CD8-positive, alpha-beta memory T cell (primary cell): ENCODE data around the gene HEPACAM2. TPM values are rescaled to one million over a fixed set of nuclear protein-coding genes. Genes with fewer than 3 reads are reported as not detected.

Experiments used
- CTCF ChIA-PET: fragments of 350-600 bp; sonication (Branson Sonifier 250); formaldehyde crosslinking; loops from one replicate; lab custom pipeline; 2021; ENCODE audit warnings: antibody characterized with exemption; lab: Charles Lee
- POLR2A ChIA-PET: fragments of 350-600 bp; sonication (Branson Sonifier 250); formaldehyde crosslinking; loops from one replicate; lab custom pipeline; 2021; ENCODE audit warnings: antibody characterized with exemption; lab: Charles Lee
- DNase-seq, 5 donors: peaks; one replicate each; pipeline versions ENCODE4 v3.0.0 to v3.0.0-alpha.2; 2020 to 2022; ENCODE audit warnings: mixed read lengths in 1 of 5
- H3K27ac ChIP-seq: one replicate; pipeline ENCODE4 v1.7.0; 2013; ENCODE audit warnings: low read depth, mild to moderate bottlenecking, low read length, moderate library complexity
- H3K27me3 ChIP-seq: 2 replicates; pipeline ENCODE4 v1.7.0; 2013; ENCODE audit warnings: low read length, mild to moderate bottlenecking; ENCODE audit not compliant: insufficient read depth, poor library complexity, severe bottlenecking
- H3K36me3 ChIP-seq: 2 replicates; pipeline ENCODE4 v1.7.0; 2013; ENCODE audit warnings: mild to moderate bottlenecking, low read length, moderate library complexity; ENCODE audit not compliant: insufficient read depth
- H3K4me1 ChIP-seq: 2 replicates; pipeline ENCODE4 v1.7.0; 2013; ENCODE audit warnings: mild to moderate bottlenecking, low read length, moderate library complexity; ENCODE audit not compliant: insufficient read depth
- H3K4me3 ChIP-seq: 2 replicates; pipeline ENCODE4 v1.7.0; 2013; ENCODE audit warnings: mild to moderate bottlenecking, low read length
- H3K9me3 ChIP-seq: 2 replicates; pipeline ENCODE4 v1.7.0; 2013; ENCODE audit warnings: mild to moderate bottlenecking, low read length
- H3K27ac Mint-ChIP-seq, 8 donors: one replicate each; pipeline ENCODE4 v1.8.0; 2020 to 2021; ENCODE audit warnings: mixed read lengths in 8 of 8, mild to moderate bottlenecking in 6 of 8, inconsistent platforms in 3 of 8, moderate library complexity in 3 of 8
- H3K27me3 Mint-ChIP-seq, 2 donors: one replicate each; pipeline ENCODE4 v1.8.0; 2020 to 2021; ENCODE audit warnings: mixed read lengths in 2 of 2, mild to moderate bottlenecking in 1 of 2, moderate library complexity in 1 of 2
- H3K36me3 Mint-ChIP-seq, 3 donors: one replicate each; pipeline ENCODE4 v1.8.0; 2020 to 2021; ENCODE audit warnings: mixed read lengths in 3 of 3, inconsistent platforms in 1 of 3, mild to moderate bottlenecking in 1 of 3
- H3K4me1 Mint-ChIP-seq, 3 donors: one replicate each; pipeline ENCODE4 v1.8.0; 2020 to 2021; ENCODE audit warnings: mixed read lengths in 3 of 3, inconsistent platforms in 1 of 3, mild to moderate bottlenecking in 1 of 3
- H3K4me3 Mint-ChIP-seq, 7 donors: one replicate each; pipeline ENCODE4 v1.8.0; 2020 to 2021; ENCODE audit warnings: mixed read lengths in 7 of 7, mild to moderate bottlenecking in 6 of 7, moderate library complexity in 4 of 7, inconsistent platforms in 2 of 7
- H3K9me3 Mint-ChIP-seq, 5 donors: one replicate each; pipeline ENCODE4 v1.8.0; 2020 to 2022; ENCODE audit warnings: mixed read lengths in 5 of 5, mild to moderate bottlenecking in 3 of 5, moderate library complexity in 2 of 5, inconsistent platforms in 1 of 5
- polyA plus RNA-seq: library from polyadenylated mRNA; unstranded; fragments of 300-500 nt; fragmentation: Illumina TruSeq; gene quantifications from one replicate; pipeline ENCODE4 v1.2.3, GENCODE V29; 2021
- total RNA-seq, 2 experiments: library from RNA; stranded (reverse); gene quantifications; one replicate each; pipeline ENCODE4 v1.2.3, GENCODE V29; 2021

The HEPACAM2 gene
- total and polyA plus RNA-seq, 3 experiments from 2014 or later, result 0.11 TPM; not detected in 2

DNA sequence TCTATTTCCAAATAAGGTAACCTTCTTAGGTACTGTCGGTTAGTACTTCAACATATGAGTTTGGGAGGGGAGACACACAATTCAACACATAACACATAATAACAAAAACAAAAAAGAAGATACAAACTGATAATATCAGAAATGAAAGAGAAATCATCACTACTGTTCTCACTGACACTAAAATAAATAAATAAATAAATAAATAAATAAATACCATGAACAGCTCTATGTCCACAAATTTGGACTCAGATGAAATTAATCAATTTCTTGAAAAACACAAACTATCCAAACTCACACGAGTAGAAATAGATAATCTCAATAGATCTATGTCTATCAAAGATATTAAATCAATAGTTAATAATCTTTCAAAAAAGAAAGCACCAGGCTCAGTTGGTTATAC is 53.6 kb downstream of the HEPACAM2 start:
- H3K27me3 Mint-ChIP-seq, result peaks cover 4 to 33% of the 10 kb centered on the region in 2 donors
- Histone ChIP-seq H3K27me3 (no peaks in the 10 kb centered on the region), H3K36me3 (no peaks in the 10 kb centered on the region), H3K27ac (no peak overlapping the region), H3K4me3 (no peak overlapping the region), H3K9me3 (no peaks in the 10 kb centered on the region), H3K4me1 (no peaks in the 10 kb centered on the region)
- H3K4me1 Mint-ChIP-seq, result no peaks in the 10 kb centered on the region
- no peak for DNase-seq
- peaks cover 0 to 13% (median 4%) of the 10 kb centered on the region in 3 donors for H3K36me3 Mint-ChIP-seq
- ChIA-PET POLR2A (no interaction called here), CTCF (no interaction called here)
- no peak overlapping the region for H3K4me3 Mint-ChIP-seq
- peaks cover 10 to 25% (median 22%) of the 10 kb centered on the region in 5 donors for H3K9me3 Mint-ChIP-seq
- no peak overlapping the region for H3K27ac Mint-ChIP-seq

GRCh38 chr7:93171606-93172226 is 54.6 kb downstream of the HEPACAM2 start:
- Histone ChIP-seq H3K4me3 (no peak overlapping the region), H3K27ac (no peak overlapping the region), H3K4me1 (no peaks in the 10 kb centered on the region), H3K9me3 (no peaks in the 10 kb centered on the region), H3K36me3 (no peaks in the 10 kb centered on the region), H3K27me3 (no peaks in the 10 kb centered on the region)
- H3K27ac Mint-ChIP-seq, result no peak overlapping the region
- no peak overlapping the region for H3K4me3 Mint-ChIP-seq
- peaks cover 10 to 28% (median 22%) of the 10 kb centered on the region in 5 donors for H3K9me3 Mint-ChIP-seq
- DNase-seq, result no peak
- peaks cover 0 to 18% (median 7%) of the 10 kb centered on the region in 3 donors for H3K36me3 Mint-ChIP-seq
- CTCF ChIA-PET, result interaction anchor here (0.6 kb wide), 1 partner anchor 575 kb away, joined by 3 read pairs; no protein-coding TSS in a partner anchor
- peaks cover 4 to 28% of the 10 kb centered on the region in 2 donors for H3K27me3 Mint-ChIP-seq
- H3K4me1 Mint-ChIP-seq, result no peaks in the 10 kb centered on the region
- POLR2A ChIA-PET, result no interaction called here

GRCh38 chr7:93165447-93165846 is 60.8 kb downstream of the HEPACAM2 start:
- Histone ChIP-seq H3K27ac (no peak overlapping the region), H3K9me3 (no peaks in the 10 kb centered on the region), H3K27me3 (no peaks in the 10 kb centered on the region), H3K4me1 (no peaks in the 10 kb centered on the region), H3K36me3 (no peaks in the 10 kb centered on the region), H3K4me3 (no peak overlapping the region)
- Mint-ChIP-seq H3K36me3 (peaks cover 0 to 21% (median 4%) of the 10 kb centered on the region in 3 donors), H3K4me1 (peaks cover 5 to 16% (median 14%) of the 10 kb centered on the region in 3 donors), H3K9me3 (peaks cover 0 to 21% (median 8%) of the 10 kb centered on the region in 5 donors), H3K4me3 (peak overlapping the region in 5 of 7 donors; percentile 8 to 59 (median 35)), H3K27me3 (peaks cover 0 to 5% of the 10 kb centered on the region in 2 donors), H3K27ac (peak overlapping the region in 7 of 8 donors; percentile 22 to 69 (median 43))
- CTCF ChIA-PET, result no interaction called here
- POLR2A ChIA-PET, result no interaction called here
- DNase-seq, result peak in 1 of 5 donors; percentile 4

- Mint-ChIP-seq H3K4me1 (peaks cover 5 to 16% (median 14%) of the 10 kb centered on the region in 3 donors), H3K27ac (peak overlapping the region in 3 of 8 donors; percentile 21 to 35 (median 22)), H3K9me3 (peaks cover 0 to 21% (median 8%) of the 10 kb centered on the region in 5 donors), H3K4me3 (no peak overlapping the region), H3K36me3 (peaks cover 0 to 21% (median 4%) of the 10 kb centered on the region in 3 donors), H3K27me3 (peaks cover 0 to 5% of the 10 kb centered on the region in 2 donors)
- POLR2A ChIA-PET, result no interaction called here
- no peaks in the 10 kb centered on the region for H3K27me3 ChIP-seq
- H3K9me3 ChIP-seq, result no peaks in the 10 kb centered on the region
- CTCF ChIA-PET, result no interaction called here
- no peak overlapping the region for H3K4me3 ChIP-seq
- DNase-seq, result no peak
- no peak overlapping the region for H3K27ac ChIP-seq
- no peaks in the 10 kb centered on the region for H3K4me1 ChIP-seq
- H3K36me3 ChIP-seq, result no peaks in the 10 kb centered on the region
Observed at GRCh38 chr7:93164766-93165165, 61.5 kb downstream of the HEPACAM2 start.

DNA sequence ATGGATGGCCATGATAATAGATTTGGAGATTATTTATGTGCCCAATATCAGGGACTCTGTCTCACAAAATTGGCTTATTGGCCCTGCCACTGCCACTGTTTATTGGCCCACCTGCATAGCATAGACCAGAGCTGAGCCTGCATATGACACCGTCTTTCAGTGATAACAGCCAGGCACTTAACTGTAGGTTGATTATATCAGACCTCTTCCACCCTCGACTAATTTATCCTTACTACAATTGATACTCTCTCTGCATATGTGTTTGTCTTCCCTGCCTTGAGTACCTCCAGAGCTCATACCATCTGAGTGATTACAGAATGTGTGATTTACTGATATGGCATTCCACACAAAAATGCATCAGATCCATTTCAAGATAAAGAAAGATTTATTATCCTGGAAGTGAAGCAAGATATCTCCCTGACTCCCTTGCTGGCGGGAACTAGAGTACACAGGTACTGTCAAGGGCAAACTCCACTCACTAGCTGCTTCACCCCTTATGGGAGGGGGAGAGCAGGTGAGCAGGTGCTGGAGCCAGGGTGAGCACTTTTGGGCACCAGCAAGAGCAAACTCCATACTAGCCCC is 65.0 kb downstream of the HEPACAM2 start:
- Histone ChIP-seq H3K4me3 (no peak overlapping the region), H3K27me3 (no peaks in the 10 kb centered on the region), H3K9me3 (no peaks in the 10 kb centered on the region), H3K27ac (no peak overlapping the region), H3K36me3 (no peaks in the 10 kb centered on the region), H3K4me1 (no peaks in the 10 kb centered on the region)
- peaks cover 0 to 9% (median 4%) of the 10 kb centered on the region in 5 donors for H3K9me3 Mint-ChIP-seq
- no peak overlapping the region for H3K27ac Mint-ChIP-seq
- no peak for DNase-seq
- ChIA-PET CTCF (no interaction called here), POLR2A (no interaction called here)
- peaks cover 0 to 10% (median 0%) of the 10 kb centered on the region in 3 donors for H3K36me3 Mint-ChIP-seq
- no peak overlapping the region for H3K4me3 Mint-ChIP-seq
- H3K27me3 Mint-ChIP-seq, result peaks cover 3 to 5% of the 10 kb centered on the region in 2 donors
- H3K4me1 Mint-ChIP-seq, result peaks cover 5 to 14% (median 13%) of the 10 kb centered on the region in 3 donors

GRCh38 chr7:93160410-93160809 is 65.9 kb downstream of the HEPACAM2 start:
- Mint-ChIP-seq H3K27ac (no peak overlapping the region), H3K4me3 (no peak overlapping the region), H3K4me1 (peaks cover 1 to 7% (median 4%) of the 10 kb centered on the region in 3 donors), H3K36me3 (peaks cover 0 to 10% (median 0%) of the 10 kb centered on the region in 3 donors), H3K9me3 (peaks cover 0 to 9% (median 4%) of the 10 kb centered on the region in 5 donors), H3K27me3 (peaks cover 4 to 5% of the 10 kb centered on the region in 2 donors)
- H3K9me3 ChIP-seq, result no peaks in the 10 kb centered on the region
- no peaks in the 10 kb centered on the region for H3K27me3 ChIP-seq
- CTCF ChIA-PET, result no interaction called here
- no peak for DNase-seq
- no peaks in the 10 kb centered on the region for H3K36me3 ChIP-seq
- POLR2A ChIA-PET, result no interaction called here
- H3K27ac ChIP-seq, result no peak overlapping the region
- no peak overlapping the region for H3K4me3 ChIP-seq
- H3K4me1 ChIP-seq, result no peaks in the 10 kb centered on the region

DNA sequence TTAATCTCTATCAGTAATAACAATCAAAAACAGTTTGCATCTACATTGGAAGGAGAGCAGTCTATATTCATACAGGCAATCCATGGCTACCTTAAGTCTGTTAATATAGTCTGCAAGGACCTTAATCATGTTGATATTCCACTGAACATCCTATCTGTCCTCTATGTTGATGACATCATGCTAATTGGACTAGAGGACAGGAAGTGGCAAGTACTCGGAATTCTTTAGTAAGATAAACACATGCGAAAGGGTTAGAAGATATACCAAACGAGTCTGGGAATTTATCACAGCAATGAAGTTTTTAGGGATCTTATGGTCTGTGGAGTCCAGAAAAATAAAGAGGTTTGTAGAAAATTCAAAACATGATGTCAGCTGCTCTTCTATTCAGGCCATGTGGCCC is 66.8 kb downstream of the HEPACAM2 start:
- H3K27ac ChIP-seq, result no peak overlapping the region
- ChIA-PET POLR2A (no interaction called here), CTCF (no interaction called here)
- H3K27me3 ChIP-seq, result no peaks in the 10 kb centered on the region
- H3K9me3 ChIP-seq, result no peaks in the 10 kb centered on the region
- Mint-ChIP-seq H3K27me3 (peaks cover 4 to 5% of the 10 kb centered on the region in 2 donors), H3K9me3 (peaks cover 0 to 9% (median 4%) of the 10 kb centered on the region in 5 donors), H3K4me1 (no peaks in the 10 kb centered on the region), H3K36me3 (peaks cover 0 to 10% (median 0%) of the 10 kb centered on the region in 3 donors), H3K4me3 (no peak overlapping the region), H3K27ac (no peak overlapping the region)
- no peak overlapping the region for H3K4me3 ChIP-seq
- no peaks in the 10 kb centered on the region for H3K4me1 ChIP-seq
- H3K36me3 ChIP-seq, result no peaks in the 10 kb centered on the region
- DNase-seq, result no peak

- no peak for DNase-seq
- H3K36me3 Mint-ChIP-seq, result peaks cover 0 to 10% (median 0%) of the 10 kb centered on the region in 3 donors
- Histone ChIP-seq H3K9me3 (no peaks in the 10 kb centered on the region), H3K36me3 (no peaks in the 10 kb centered on the region), H3K4me1 (no peaks in the 10 kb centered on the region), H3K27ac (no peak overlapping the region), H3K27me3 (no peaks in the 10 kb centered on the region), H3K4me3 (no peak overlapping the region)
- H3K27ac Mint-ChIP-seq, result no peak overlapping the region
- peaks cover 1 to 4% of the 10 kb centered on the region in 2 donors for H3K27me3 Mint-ChIP-seq
- no peaks in the 10 kb centered on the region for H3K4me1 Mint-ChIP-seq
- CTCF ChIA-PET, result no interaction called here
- POLR2A ChIA-PET, result no interaction called here
- peaks cover 0 to 2% (median 0%) of the 10 kb centered on the region in 5 donors for H3K9me3 Mint-ChIP-seq
- H3K4me3 Mint-ChIP-seq, result no peak overlapping the region
Observed at GRCh38 chr7:93156884-93157283, 69.4 kb downstream of the HEPACAM2 start.
